ENCODE data around the gene MGME1.

GRCh38 chr20:17933121-17933520 lies 35.7 kb upstream of the MGME1 start:
- TF ChIP-seq EZH2 (IDR thresholded peaks at IDR 0.05; ENCODE audit: insufficient read depth, poor library complexity, severe bottlenecking): no peak
- no peak for TF ChIP-seq EZH2phosphoT487 (IDR thresholded peaks at IDR 0.05; ENCODE audit: insufficient read depth, low read depth)
